Lower lobe of right lung (tissue), 2 donors: ENCODE results near the gene UCMA. TPM values are rescaled to one million over a fixed set of nuclear protein-coding genes. Genes with fewer than 3 reads are reported as not detected.
"Not testable (repeated sequence)": the region's sequence is repeated elsewhere in the genome, so short reads cannot be mapped to it uniquely, and the experiment has no call there.

Source experiments
- ATAC-seq, 2 donors: fragments of 200-7000 bp; cut with Tn5 transposase; one replicate each; pipeline ENCODE4 v1.9.1; 2020 to 2022; ENCODE audit warnings: mild to moderate bottlenecking in 2 of 2, moderate library complexity in 2 of 2
- DNase-seq: peaks from one replicate; pipeline ENCODE4 v3.0.0-alpha.2; 2020
- H3K27ac ChIP-seq: fragments of 200-600 bp; one replicate; pipeline ENCODE4 v1.8.0; 2022
- H3K27me3 ChIP-seq: fragments of 200-600 bp; one replicate; pipeline ENCODE4 v1.8.0; 2022; ENCODE audit warnings: low read depth
- H3K36me3 ChIP-seq: fragments of 200-600 bp; one replicate; pipeline ENCODE4 v1.8.0; 2022; ENCODE audit warnings: mild to moderate bottlenecking
- H3K4me1 ChIP-seq: fragments of 200-600 bp; one replicate; pipeline ENCODE4 v1.8.0; 2022
- H3K4me3 ChIP-seq: fragments of 200-600 bp; one replicate; pipeline ENCODE4 v1.8.0; 2022; ENCODE audit warnings: mild to moderate bottlenecking
- H3K9me3 ChIP-seq: fragments of 200-600 bp; one replicate; pipeline ENCODE4 v1.8.0; 2022
- CTCF ChIP-seq: fragments of 200-600 bp; IDR thresholded peaks from one replicate; pipeline ENCODE4 v1.8.0; 2022; ENCODE audit warnings: antibody characterized with exemption, mild to moderate bottlenecking
- intact Hi-C: fragments of 100-400 bp; cut with DNase I; formaldehyde crosslinking; loops from one replicate; pipeline ENCODE4 v1.11.0; 2022
- total RNA-seq: library from RNA; stranded (reverse); fragmentation: NEBNext Ultra II Directional; extraction: Animal tissue kit (Norgen Biotek cat#: 25700); gene quantifications from one replicate; pipeline ENCODE4 v1.2.1, GENCODE V29; 2021
- donor health status: DM: no; HTN: yes; CAD: no; lungs with severe emphysema.

UCMA gene
- total RNA-seq, 1 donor from 2014 or later: not detected

- no peak for ATAC-seq
- no peak for DNase-seq
- no peaks in the 10 kb centered on the region for H3K27me3 ChIP-seq
- no peak for TF ChIP-seq CTCF
- H3K27ac ChIP-seq: no peak overlapping the region
- intact Hi-C loops: no loop called here
- no peaks in the 10 kb centered on the region for H3K9me3 ChIP-seq
- no peak overlapping the region for H3K4me3 ChIP-seq
- H3K4me1 ChIP-seq: no peaks in the 10 kb centered on the region
- no peaks in the 10 kb centered on the region for H3K36me3 ChIP-seq
These were observed 23.5 kb upstream of the UCMA start for GRCh38 chr10:13257621-13258140.

GRCh38 chr10:13256627-13257026 is 22.5 kb upstream of the UCMA start:
- no peaks in the 10 kb centered on the region for H3K36me3 ChIP-seq
- no peak overlapping the region for H3K4me3 ChIP-seq
- H3K27ac ChIP-seq: no peak overlapping the region
- no peaks in the 10 kb centered on the region for H3K27me3 ChIP-seq
- no peak for TF ChIP-seq CTCF
- ATAC-seq: no peak
- H3K9me3 ChIP-seq: no peaks in the 10 kb centered on the region
- intact Hi-C loops: no loop called here
- no peak for DNase-seq
- no peaks in the 10 kb centered on the region for H3K4me1 ChIP-seq

- Histone ChIP-seq H3K36me3 (no peaks in the 10 kb centered on the region), H3K4me3 (no peak overlapping the region), H3K27ac (no peak overlapping the region), H3K4me1 (no peaks in the 10 kb centered on the region), H3K27me3 (no peaks in the 10 kb centered on the region), H3K9me3 (no peaks in the 10 kb centered on the region)
- ATAC-seq (no peak), DNase-seq (no peak)
- intact Hi-C loops: no loop called here
- TF ChIP-seq CTCF: no peak
These were observed 19.6 kb upstream of the UCMA start for GRCh38 chr10:13253726-13254125.

GRCh38 chr10:13247784-13248183 is 13.6 kb upstream of the UCMA start:
- H3K36me3 ChIP-seq: no peaks in the 10 kb centered on the region
- no peak overlapping the region for H3K4me3 ChIP-seq
- H3K27ac ChIP-seq: no peak overlapping the region
- DNase-seq (no peak), ATAC-seq (no peak)
- no peaks in the 10 kb centered on the region for H3K9me3 ChIP-seq
- intact Hi-C loops: no loop called here
- H3K27me3 ChIP-seq: no peaks in the 10 kb centered on the region
- no peaks in the 10 kb centered on the region for H3K4me1 ChIP-seq
- TF ChIP-seq CTCF: no peak

- H3K27ac ChIP-seq: no peak overlapping the region
- DNase-seq: no peak
These were observed 13.1 kb upstream of the UCMA start for GRCh38 chr10:13247246-13247645.

GRCh38 chr10:13242260-13242659 is 8.1 kb upstream of the UCMA start:
- ATAC-seq, H3K36me3 ChIP-seq, intact Hi-C loops: not testable (repeated sequence)

More at GRCh38 chr10:13247246-13247645, 13.1 kb upstream of the UCMA start:
- Histone ChIP-seq H3K27me3 (no peaks in the 10 kb centered on the region), H3K4me1 (no peaks in the 10 kb centered on the region), H3K4me3 (no peak overlapping the region), H3K9me3 (no peaks in the 10 kb centered on the region), H3K36me3 (no peaks in the 10 kb centered on the region)
- no peak for ATAC-seq
- intact Hi-C loops: no loop called here
- TF ChIP-seq CTCF: no peak

More at GRCh38 chr10:13242260-13242659, 8.1 kb upstream of the UCMA start:
- H3K27ac ChIP-seq, H3K9me3 ChIP-seq, DNase-seq, H3K4me3 ChIP-seq, H3K4me1 ChIP-seq, H3K27me3 ChIP-seq: not testable (repeated sequence)
